GM12878 (cell line): ENCODE measurements around the gene SH2D6. TPM values are rescaled to one million over a fixed set of nuclear protein-coding genes. Genes with fewer than 3 reads are reported as not detected.

Experiments
- CEBPB ChIP-seq, 2 experiments: fragments of 150-350 bp in 1 of 2; IDR thresholded peaks; 2 replicates each; pipeline ENCODE4 v1.6.1; 2012 to 2014; ENCODE audit warnings: low read depth in 2 of 2, low read length in 2 of 2, borderline replicate concordance in 1 of 2, inconsistent platforms in 1 of 2
- FOXM1 ChIP-seq: IDR thresholded peaks from 2 replicates; pipeline ENCODE4 v1.6.1; 2012; ENCODE audit warnings: low read depth, mild to moderate bottlenecking, inconsistent platforms, low read length, moderate library complexity
- MEF2B ChIP-seq: fragments of 450-650 bp; IDR thresholded peaks from 2 replicates; pipeline ENCODE4 v1.6.1; 2018; ENCODE audit warnings: mild to moderate bottlenecking, moderate library complexity; ENCODE audit not compliant: partially characterized antibody, poor library complexity, severe bottlenecking
- RBBP5 ChIP-seq: fragments of 200-600 bp; sonication (generic); conservative IDR thresholded peaks from 2 replicates; pipeline ENCODE4 v1.6.1; 2016
- SMAD1 ChIP-seq: fragments of 450-650 bp; IDR thresholded peaks from 2 replicates; pipeline ENCODE4 v1.6.1; 2018; ENCODE audit warnings: mild to moderate bottlenecking, low read depth; ENCODE audit not compliant: partially characterized antibody
- SP1 ChIP-seq: IDR thresholded peaks from one replicate; pipeline ENCODE4 v1.6.1; 2011; ENCODE audit warnings: low read depth, low read length
- TARDBP ChIP-seq: IDR thresholded peaks from 2 replicates; pipeline ENCODE4 v1.6.1; 2016; ENCODE audit warnings: borderline replicate concordance
- TBL1XR1 ChIP-seq: IDR thresholded peaks from 2 replicates; pipeline ENCODE4 v1.6.1; 2012; ENCODE audit warnings: low read depth, low read length, improper control_type of control experiment
- YBX1 ChIP-seq: fragments of 450-650 bp; IDR thresholded peaks from 2 replicates; pipeline ENCODE4 v1.6.1; 2016; ENCODE audit warnings: antibody characterized with exemption
- ZNF384 ChIP-seq: IDR thresholded peaks from 2 replicates; pipeline ENCODE4 v1.6.1; 2012; ENCODE audit warnings: low read depth, mild to moderate bottlenecking, low read length, improper control_type of control experiment, borderline replicate concordance
- polyA plus RNA-seq, 11 experiments: library from polyadenylated mRNA; depleted of rRNA in 4 of 11; unstranded in 6 of 11; stranded (reverse) in 5 of 11; fragments of >200 nt; fragmentation: Nextera tagmentation in 4 of 11; fragmentation: Illumina TruSeq in 1 of 11; extraction: Ambion mirVana in 4 of 11; extraction: Trizol in 1 of 11; gene quantifications; 1 replicate in 1 of 11; 2 replicates in 10 of 11; pipeline versions ENCODE4 v1.2.1 to v1.2.3, GENCODE V29; 2011 to 2016; ENCODE audit warnings: inconsistent platforms in 2 of 11, missing spikeins in 2 of 11, low read depth in 1 of 11
- total RNA-seq, 4 experiments: library from RNA; depleted of rRNA in 3 of 4; stranded (reverse); fragments of >200 nt in 3 of 4; fragmentation: Illumina TruSeq in 1 of 4; extraction: Trizol in 1 of 4; gene quantifications; 2 replicates each; pipeline versions ENCODE4 v1.2.1 to v1.2.3, GENCODE V29; 2013 to 2021
- TF ChIP-seq, protein P1 (sequence below): fragments of 450-650 bp; formaldehyde crosslinking; IDR thresholded peaks from 2 replicates; pipeline ENCODE4 v1.4.0; 2022; ENCODE audit warnings: mild to moderate bottlenecking, moderate library complexity
- TF ChIP-seq, protein P2 (sequence below): IDR thresholded peaks from 2 replicates; pipeline ENCODE4 v1.6.1; 2011; ENCODE audit warnings: mild to moderate bottlenecking, low read depth, low read length, moderate library complexity; ENCODE audit not compliant: insufficient replicate concordance
- TF ChIP-seq, protein P3 (sequence below): fragments of 450-650 bp; formaldehyde crosslinking; IDR thresholded peaks from 2 replicates; pipeline ENCODE4 v1.4.0; 2020; ENCODE audit warnings: mild to moderate bottlenecking, moderate library complexity
- TF ChIP-seq, protein P4 (sequence below): fragments of 450-650 bp; IDR thresholded peaks from 2 replicates; pipeline ENCODE4 v1.6.1; 2017; ENCODE audit warnings: mild to moderate bottlenecking, moderate library complexity

SH2D6 gene
- total and polyA plus RNA-seq, 10 of the 15 experiments (the other 5 are each of a cell fraction or from before 2014, with no cell fraction given): 0.23 to 0.59 (median 0.34) TPM; not detected in 6

DNA sequence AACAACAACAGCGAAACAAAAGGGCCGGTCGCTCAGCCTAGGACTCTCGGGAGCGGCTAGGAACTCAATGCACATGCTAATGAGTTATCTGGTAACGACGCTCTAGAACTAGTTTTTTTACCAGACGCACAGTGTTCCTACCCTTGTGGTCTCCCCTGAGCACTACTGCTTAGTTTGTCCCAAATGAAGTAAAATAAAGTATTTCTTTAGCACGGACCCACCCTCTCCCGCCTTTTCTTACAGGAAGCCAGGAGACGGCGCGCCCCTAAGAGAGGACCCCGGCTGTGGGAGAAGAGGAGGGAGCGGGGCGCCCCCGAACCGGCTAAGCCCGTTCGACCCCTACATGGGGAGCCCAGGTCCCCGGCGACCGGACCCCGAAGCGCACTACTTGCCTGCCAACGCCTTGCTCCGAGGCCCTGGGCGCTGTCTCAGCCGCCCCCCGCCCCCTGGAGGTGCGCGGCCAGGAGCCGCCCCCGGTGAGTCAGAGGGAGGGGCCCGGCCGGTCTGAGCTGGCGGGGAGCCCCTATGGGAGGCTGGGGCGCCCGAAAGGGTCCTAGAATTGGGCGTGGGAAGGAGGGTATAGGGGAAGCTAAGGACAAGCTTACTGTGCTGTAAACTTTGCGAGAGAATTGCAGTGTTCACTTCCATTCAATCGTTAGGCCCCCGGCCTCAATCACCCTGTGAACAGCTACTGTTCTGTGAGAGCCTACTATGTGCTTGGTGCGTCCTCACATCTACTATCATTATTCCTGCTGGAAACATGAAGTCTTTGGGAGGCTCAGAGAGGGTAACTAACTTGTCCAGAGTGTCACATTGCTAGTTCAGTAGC lies 4.7 kb upstream of the SH2D6 start (continued):
- TF ChIP-seq, protein P1, sequence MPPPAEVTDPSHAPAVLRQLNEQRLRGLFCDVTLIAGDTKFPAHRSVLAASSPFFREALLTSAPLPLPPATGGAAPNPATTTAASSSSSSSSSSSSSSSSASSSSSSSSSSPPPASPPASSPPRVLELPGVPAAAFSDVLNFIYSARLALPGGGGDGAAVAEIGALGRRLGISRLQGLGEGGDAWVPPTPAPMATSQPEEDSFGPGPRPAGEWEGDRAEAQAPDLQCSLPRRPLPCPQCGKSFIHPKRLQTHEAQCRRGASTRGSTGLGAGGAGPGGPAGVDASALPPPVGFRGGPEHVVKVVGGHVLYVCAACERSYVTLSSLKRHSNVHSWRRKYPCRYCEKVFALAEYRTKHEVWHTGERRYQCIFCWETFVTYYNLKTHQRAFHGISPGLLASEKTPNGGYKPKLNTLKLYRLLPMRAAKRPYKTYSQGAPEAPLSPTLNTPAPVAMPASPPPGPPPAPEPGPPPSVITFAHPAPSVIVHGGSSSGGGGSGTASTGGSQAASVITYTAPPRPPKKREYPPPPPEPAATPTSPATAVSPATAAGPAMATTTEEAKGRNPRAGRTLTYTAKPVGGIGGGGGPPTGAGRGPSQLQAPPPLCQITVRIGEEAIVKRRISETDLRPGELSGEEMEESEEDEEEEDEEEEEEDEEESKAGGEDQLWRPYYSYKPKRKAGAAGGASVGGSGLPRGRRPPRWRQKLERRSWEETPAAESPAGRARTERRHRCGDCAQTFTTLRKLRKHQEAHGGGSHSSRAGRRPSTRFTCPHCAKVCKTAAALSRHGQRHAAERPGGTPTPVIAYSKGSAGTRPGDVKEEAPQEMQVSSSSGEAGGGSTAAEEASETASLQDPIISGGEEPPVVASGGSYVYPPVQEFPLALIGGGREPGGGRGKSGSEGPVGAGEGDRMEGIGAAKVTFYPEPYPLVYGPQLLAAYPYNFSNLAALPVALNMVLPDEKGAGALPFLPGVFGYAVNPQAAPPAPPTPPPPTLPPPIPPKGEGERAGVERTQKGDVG (CRISPR knock-in tag): no peak
- TF ChIP-seq SP1 (no peak), RBBP5 (no peak), FOXM1 (no peak), TARDBP (no peak), CEBPB (IDR thresholded peaks at IDR 0.05; ENCODE audit: borderline replicate concordance in 1 of 2, low read depth in 2 of 2, low read length in 2 of 2) (no peak), TBL1XR1 (no peak), SMAD1 (no peak), MEF2B (no peak), YBX1 (no peak), ZNF384 (no peak)
- TF ChIP-seq, protein P2, sequence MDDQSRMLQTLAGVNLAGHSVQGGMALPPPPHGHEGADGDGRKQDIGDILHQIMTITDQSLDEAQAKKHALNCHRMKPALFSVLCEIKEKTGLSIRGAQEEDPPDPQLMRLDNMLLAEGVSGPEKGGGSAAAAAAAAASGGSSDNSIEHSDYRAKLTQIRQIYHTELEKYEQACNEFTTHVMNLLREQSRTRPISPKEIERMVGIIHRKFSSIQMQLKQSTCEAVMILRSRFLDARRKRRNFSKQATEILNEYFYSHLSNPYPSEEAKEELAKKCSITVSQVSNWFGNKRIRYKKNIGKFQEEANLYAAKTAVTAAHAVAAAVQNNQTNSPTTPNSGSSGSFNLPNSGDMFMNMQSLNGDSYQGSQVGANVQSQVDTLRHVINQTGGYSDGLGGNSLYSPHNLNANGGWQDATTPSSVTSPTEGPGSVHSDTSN: no peak
- TF ChIP-seq, protein P3, sequence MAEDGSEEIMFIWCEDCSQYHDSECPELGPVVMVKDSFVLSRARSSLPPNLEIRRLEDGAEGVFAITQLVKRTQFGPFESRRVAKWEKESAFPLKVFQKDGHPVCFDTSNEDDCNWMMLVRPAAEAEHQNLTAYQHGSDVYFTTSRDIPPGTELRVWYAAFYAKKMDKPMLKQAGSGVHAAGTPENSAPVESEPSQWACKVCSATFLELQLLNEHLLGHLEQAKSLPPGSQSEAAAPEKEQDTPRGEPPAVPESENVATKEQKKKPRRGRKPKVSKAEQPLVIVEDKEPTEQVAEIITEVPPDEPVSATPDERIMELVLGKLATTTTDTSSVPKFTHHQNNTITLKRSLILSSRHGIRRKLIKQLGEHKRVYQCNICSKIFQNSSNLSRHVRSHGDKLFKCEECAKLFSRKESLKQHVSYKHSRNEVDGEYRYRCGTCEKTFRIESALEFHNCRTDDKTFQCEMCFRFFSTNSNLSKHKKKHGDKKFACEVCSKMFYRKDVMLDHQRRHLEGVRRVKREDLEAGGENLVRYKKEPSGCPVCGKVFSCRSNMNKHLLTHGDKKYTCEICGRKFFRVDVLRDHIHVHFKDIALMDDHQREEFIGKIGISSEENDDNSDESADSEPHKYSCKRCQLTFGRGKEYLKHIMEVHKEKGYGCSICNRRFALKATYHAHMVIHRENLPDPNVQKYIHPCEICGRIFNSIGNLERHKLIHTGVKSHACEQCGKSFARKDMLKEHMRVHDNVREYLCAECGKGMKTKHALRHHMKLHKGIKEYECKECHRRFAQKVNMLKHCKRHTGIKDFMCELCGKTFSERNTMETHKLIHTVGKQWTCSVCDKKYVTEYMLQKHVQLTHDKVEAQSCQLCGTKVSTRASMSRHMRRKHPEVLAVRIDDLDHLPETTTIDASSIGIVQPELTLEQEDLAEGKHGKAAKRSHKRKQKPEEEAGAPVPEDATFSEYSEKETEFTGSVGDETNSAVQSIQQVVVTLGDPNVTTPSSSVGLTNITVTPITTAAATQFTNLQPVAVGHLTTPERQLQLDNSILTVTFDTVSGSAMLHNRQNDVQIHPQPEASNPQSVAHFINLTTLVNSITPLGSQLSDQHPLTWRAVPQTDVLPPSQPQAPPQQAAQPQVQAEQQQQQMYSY (CRISPR knock-in tag): no peak
- TF ChIP-seq, protein P4, sequence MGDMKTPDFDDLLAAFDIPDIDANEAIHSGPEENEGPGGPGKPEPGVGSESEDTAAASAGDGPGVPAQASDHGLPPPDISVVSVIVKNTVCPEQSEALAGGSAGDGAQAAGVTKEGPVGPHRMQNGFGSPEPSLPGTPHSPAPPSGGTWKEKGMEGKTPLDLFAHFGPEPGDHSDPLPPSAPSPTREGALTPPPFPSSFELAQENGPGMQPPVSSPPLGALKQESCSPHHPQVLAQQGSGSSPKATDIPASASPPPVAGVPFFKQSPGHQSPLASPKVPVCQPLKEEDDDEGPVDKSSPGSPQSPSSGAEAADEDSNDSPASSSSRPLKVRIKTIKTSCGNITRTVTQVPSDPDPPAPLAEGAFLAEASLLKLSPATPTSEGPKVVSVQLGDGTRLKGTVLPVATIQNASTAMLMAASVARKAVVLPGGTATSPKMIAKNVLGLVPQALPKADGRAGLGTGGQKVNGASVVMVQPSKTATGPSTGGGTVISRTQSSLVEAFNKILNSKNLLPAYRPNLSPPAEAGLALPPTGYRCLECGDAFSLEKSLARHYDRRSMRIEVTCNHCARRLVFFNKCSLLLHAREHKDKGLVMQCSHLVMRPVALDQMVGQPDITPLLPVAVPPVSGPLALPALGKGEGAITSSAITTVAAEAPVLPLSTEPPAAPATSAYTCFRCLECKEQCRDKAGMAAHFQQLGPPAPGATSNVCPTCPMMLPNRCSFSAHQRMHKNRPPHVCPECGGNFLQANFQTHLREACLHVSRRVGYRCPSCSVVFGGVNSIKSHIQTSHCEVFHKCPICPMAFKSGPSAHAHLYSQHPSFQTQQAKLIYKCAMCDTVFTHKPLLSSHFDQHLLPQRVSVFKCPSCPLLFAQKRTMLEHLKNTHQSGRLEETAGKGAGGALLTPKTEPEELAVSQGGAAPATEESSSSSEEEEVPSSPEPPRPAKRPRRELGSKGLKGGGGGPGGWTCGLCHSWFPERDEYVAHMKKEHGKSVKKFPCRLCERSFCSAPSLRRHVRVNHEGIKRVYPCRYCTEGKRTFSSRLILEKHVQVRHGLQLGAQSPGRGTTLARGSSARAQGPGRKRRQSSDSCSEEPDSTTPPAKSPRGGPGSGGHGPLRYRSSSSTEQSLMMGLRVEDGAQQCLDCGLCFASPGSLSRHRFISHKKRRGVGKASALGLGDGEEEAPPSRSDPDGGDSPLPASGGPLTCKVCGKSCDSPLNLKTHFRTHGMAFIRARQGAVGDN: 0 out of 2 replicates have a peak, but pooled peaks have one; percentile 34
